Coronary artery (tissue), 2 donors: ENCODE measurements around the gene E2F3.

ENCODE experiments used
- DNase-seq: peaks from one replicate; pipeline ENCODE4 v3.0.0-alpha.2; 2017; ENCODE audit warnings: low spot score
- H3K27ac ChIP-seq, 2 donors: fragments of 200-600 bp; sonication (generic); one replicate each; pipeline ENCODE4 v1.5.1; 2016 to 2019
- H3K4me3 ChIP-seq: fragments of 200-600 bp; sonication (generic); 2 replicates; pipeline ENCODE4 v1.5.1; 2016; ENCODE audit warnings: mild to moderate bottlenecking, moderate library complexity
- CTCF ChIP-seq: fragments of 200-600 bp; sonication (generic); IDR thresholded peaks from one replicate; pipeline ENCODE4 v1.5.1; 2019; ENCODE audit warnings: antibody characterized with exemption

Gene E2F3

GRCh38 chr6:20377623-20378265 is 23.9 kb upstream of the E2F3 start:
- no peak overlapping the region for H3K4me3 ChIP-seq

GRCh38 chr6:20379231-20379630 is 22.4 kb upstream of the E2F3 start:
- Histone ChIP-seq H3K4me3 (no peak overlapping the region), H3K27ac (no peak overlapping the region)
- no peak for TF ChIP-seq CTCF
- no peak for DNase-seq

More at GRCh38 chr6:20377623-20378265, 23.9 kb upstream of the E2F3 start:
- no peak overlapping the region for H3K27ac ChIP-seq
- TF ChIP-seq CTCF, result no peak
- DNase-seq, result no peak

DNA sequence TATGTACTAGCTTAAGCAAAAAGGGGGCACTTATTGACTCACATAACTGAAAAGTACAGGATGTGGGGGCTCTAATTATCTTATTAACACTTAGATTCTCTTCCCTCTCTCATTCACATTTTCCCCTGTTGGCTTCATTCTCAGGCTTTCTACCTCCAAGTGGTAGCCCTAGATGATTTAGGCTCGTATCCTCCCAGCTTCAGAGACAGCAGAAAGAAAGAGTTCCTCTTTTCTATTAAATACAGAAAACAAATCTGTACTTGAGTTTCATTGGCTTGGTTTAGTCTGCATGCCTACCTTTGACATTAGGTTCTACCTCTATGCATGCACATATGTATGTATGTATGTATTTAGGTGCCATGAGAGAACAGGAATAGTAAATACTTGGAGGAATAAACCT is 15.5 kb upstream of the E2F3 start:
- no peak for DNase-seq
- H3K27ac ChIP-seq, result no peak overlapping the region
- H3K4me3 ChIP-seq, result no peak overlapping the region
- TF ChIP-seq CTCF, result no peak

DNA sequence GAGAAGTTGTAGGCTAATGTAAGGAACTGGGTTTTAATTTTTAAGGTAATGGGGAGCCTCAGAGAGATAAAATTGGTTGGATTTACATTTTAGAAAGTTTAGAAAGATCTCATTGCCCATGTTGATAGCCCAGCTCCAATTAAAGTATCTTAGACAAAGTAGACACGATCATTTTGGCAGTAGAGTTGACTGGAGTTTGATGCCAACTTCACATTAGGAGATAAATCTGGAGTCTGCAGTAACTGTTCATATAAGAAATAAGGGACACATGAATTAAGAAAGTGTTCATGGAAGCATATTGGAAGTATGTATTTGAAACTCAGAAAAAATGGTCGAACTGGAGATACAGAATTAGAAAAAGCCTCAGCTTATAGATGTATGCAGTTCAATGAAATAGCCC is 12.6 kb upstream of the E2F3 start:
- no peak overlapping the region for H3K4me3 ChIP-seq
- no peak overlapping the region for H3K27ac ChIP-seq
- no peak for TF ChIP-seq CTCF
- no peak for DNase-seq

DNA sequence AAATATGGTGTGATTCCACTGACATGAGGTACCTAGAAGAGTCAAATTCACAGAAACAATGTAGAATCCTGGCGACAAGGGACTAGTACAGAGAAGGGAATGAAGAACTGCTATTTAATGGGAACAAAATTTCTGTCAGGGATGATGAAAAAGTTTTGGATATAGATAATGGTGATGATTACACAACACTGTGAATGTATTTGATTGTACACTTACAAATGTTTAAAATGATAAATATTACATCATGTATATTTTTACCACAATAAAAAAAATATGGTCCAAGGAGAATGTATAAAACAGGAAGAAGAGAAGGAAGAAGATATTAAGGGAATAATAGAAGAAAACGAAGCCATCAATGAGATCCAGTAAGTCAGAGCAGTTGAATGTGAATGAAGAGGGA is 8.4 kb upstream of the E2F3 start:
- Histone ChIP-seq H3K27ac (no peak overlapping the region), H3K4me3 (no peak overlapping the region)
- DNase-seq, result no peak
- TF ChIP-seq CTCF, result no peak

- TF ChIP-seq CTCF, result no peak
- DNase-seq, result no peak
- H3K27ac ChIP-seq, result no peak overlapping the region
- H3K4me3 ChIP-seq, result no peak overlapping the region
These were observed 2.2 kb upstream of the E2F3 start for GRCh38 chr6:20399518-20399917.

GRCh38 chr6:20400456-20401204 is 1.0 kb upstream of the E2F3 start:
- peak overlapping the region; percentile 15 to 77 for H3K27ac ChIP-seq
- H3K4me3 ChIP-seq, result peak overlapping the region; percentile 93
- peak; percentile 15 for TF ChIP-seq CTCF
- no peak for DNase-seq
